Heart left ventricle (tissue), 16 donors: ENCODE measurements around the gene NUBP2. TPM values are rescaled to one million over a fixed set of nuclear protein-coding genes. Genes with fewer than 3 reads are reported as not detected.
A peak's percentile ranks its signal among the peaks of the same experiment; 100 is the strongest.

ENCODE experiments used
- ATAC-seq, 4 donors: fragments of 200-7000 bp; cut with Tn5 transposase; one replicate each; pipeline ENCODE4 v1.9.1; 2020 to 2022; ENCODE audit warnings: moderate library complexity in 4 of 4, mild to moderate bottlenecking in 3 of 4, moderate number of reproducible peaks in 1 of 4
- DNase-seq, 5 donors: peaks; one replicate each; pipeline ENCODE4 v3.0.0-alpha.2; 2020
- H3K27ac ChIP-seq, 12 donors: fragments of 200-600 bp; sonication (generic) in 4 of 12; one replicate each; pipeline versions ENCODE4 v1.5.0 to v1.8.0; 2016 to 2022; ENCODE audit warnings: mild to moderate bottlenecking in 2 of 12
- H3K27me3 ChIP-seq, 9 donors: fragments of 200-600 bp; sonication (generic) in 2 of 9; one replicate each; pipeline versions ENCODE4 v1.5.1 to v1.8.0; 2016 to 2022; ENCODE audit warnings: mild to moderate bottlenecking in 3 of 9
- H3K36me3 ChIP-seq, 9 donors: fragments of 200-600 bp; sonication (generic) in 2 of 9; one replicate each; pipeline versions ENCODE4 v1.5.0 to v1.8.0; 2018 to 2022; ENCODE audit warnings: mild to moderate bottlenecking in 2 of 9
- H3K4me1 ChIP-seq, 12 donors: fragments of 200-600 bp; sonication (generic) in 4 of 12; one replicate each; pipeline versions ENCODE4 v1.5.0 to v1.8.0; 2016 to 2022; ENCODE audit warnings: mild to moderate bottlenecking in 3 of 12
- H3K4me3 ChIP-seq, 12 donors: fragments of 200-600 bp; sonication (generic) in 4 of 12; one replicate each; pipeline versions ENCODE4 v1.5.0 to v1.8.0; 2017 to 2022; ENCODE audit warnings: mild to moderate bottlenecking in 9 of 12, moderate library complexity in 4 of 12
- H3K9me3 ChIP-seq, 12 donors: fragments of 200-600 bp; sonication (generic) in 4 of 12; one replicate each; pipeline versions ENCODE4 v1.5.0 to v1.8.0; 2016 to 2022; ENCODE audit warnings: mild to moderate bottlenecking in 1 of 12
- CTCF ChIP-seq, 12 donors: fragments of 200-600 bp; sonication (generic) in 4 of 12; IDR thresholded peaks; one replicate each; pipeline versions ENCODE4 v1.5.0 to v1.8.0; 2018 to 2022; ENCODE audit warnings: antibody characterized with exemption in 12 of 12, mild to moderate bottlenecking in 5 of 12
- POLR2A ChIP-seq, 2 donors: fragments of 450-650 bp; IDR thresholded peaks; one replicate each; pipeline ENCODE4 v1.6.1; 2017; ENCODE audit warnings: antibody characterized with exemption in 2 of 2, mild to moderate bottlenecking in 2 of 2, moderate library complexity in 2 of 2
- WGBS, 4 donors: extraction: QIAGEN DNeasy Blood & Tissue Kit in 2 of 4; methylation state at CpG; one replicate each; pipeline versions ENCODE4 v1.1.5 to v1.1.7; 2013 to 2018; 5-methylcytosine and 5-hydroxymethylcytosine counted together
- intact Hi-C, 10 donors: fragments of 100-400 bp; cut with DNase I; formaldehyde crosslinking; loops; one replicate each; pipeline versions ENCODE4 v1.11.1 to v1.14.2; 2022
- long read RNA-seq, 3 donors: library from polyadenylated mRNA; unstranded; transcript quantifications; one replicate each; pipeline ENCODE4 v2.0.0, GENCODE V29; 2020 to 2021
- polyA plus RNA-seq, 2 donors: library from polyadenylated mRNA; stranded (reverse); fragments of 200-250 nt; gene quantifications; one replicate each; pipeline ENCODE4 v1.2.3, GENCODE V29; 2013
- total RNA-seq, 9 donors: library from RNA; depleted of rRNA in 2 of 9; stranded (reverse); fragments of >200 nt in 2 of 9; fragmentation: NEBNext Ultra II Directional in 3 of 9; extraction: Animal tissue kit (Norgen Biotek cat#: 25700) in 3 of 9; gene quantifications; one replicate each; pipeline versions ENCODE4 v1.1.0 to v1.2.4, GENCODE V29; 2016 to 2023
- donor health status: ischemic (EF 13 %, LVEDD 7.1; RV severe dilation, severe dysfunction).
- donor health status: healthy with polysubstance abuse.
- donor health status: DM: no; HTN: yes; CAD: no.
- donor health status: DM: no; HTN: no; CAD: no.
- donor health status: ischemic (EF 25% LVEDD 6.9; RV normal size, moderate dysfunction).
- donor health status: ischemic (EF 25% LVEDD 5.7; RV mildly dilated, moderate dysfunction).
- donor health status: healthy.
- donor health status: DM: yes; HTN: yes; CAD: no.
- donor health status: ischemic (EF 35%, LVEDD 5.7; RV mildly dilated, moderate dysfunction).
- donor health status: nonischemic (EF 11% LVEDD 7.7; RV severe dilation, severe dysfunction).
- donor health status: DM: yes; HTN: yes; CAD: no.
- donor health status: PGD.
- donor health status: ischemic (EF 29% LVEDD 5.4; RV normal size, mild dysfunction).
- donor health status: nonischemic (EF 23%, LVEDD 6.1; RV moderate dilation, normal function).

NUBP2 gene
- total RNA-seq (10 to 100 TPM; 26.7 to 81.9 (median 30.1) TPM), polyA plus RNA-seq (10 to 100 TPM; 41.2 to 63.1 TPM)
- long read RNA-seq, donor 1, transcript NUBP2-215 (6 exons, 1,173 nt): minor isoform, 18 of 72 reads
- long read RNA-seq, donor 1, transcript NUBP2-201 (7 exons, 1,413 nt): major isoform, 37 of 72 reads
- long read RNA-seq, donor 1, partial matches to known transcripts: 11 of 72 reads
- long read RNA-seq, donor 1, other reads (novel, unspliced or antisense): 5 of 72 reads
- long read RNA-seq, donor 2, transcript NUBP2-215 (6 exons, 1,173 nt): minor isoform, 58 of 180 reads
- long read RNA-seq, donor 2, transcript NUBP2-201 (7 exons, 1,413 nt): major isoform, 99 of 180 reads
- long read RNA-seq, donor 2, partial matches to known transcripts: 8 of 180 reads
- long read RNA-seq, donor 2, other reads (novel, unspliced or antisense): 10 of 180 reads
- long read RNA-seq, donor 3, transcript NUBP2-201 (7 exons, 1,413 nt): major isoform, 40 of 60 reads
- long read RNA-seq, donor 3, transcript NUBP2-215 (6 exons, 1,173 nt): minor isoform, 11 of 60 reads
- long read RNA-seq, donor 3, partial matches to known transcripts: 5 of 60 reads
- long read RNA-seq, donor 3, other reads (novel, unspliced or antisense): 4 of 60 reads

- DNase-seq (peak; percentile 100), ATAC-seq (peak; percentile 93 to 98 (median 96))
- Histone ChIP-seq H3K4me3 (peak within 1 kb of the TSS; percentile 75 to 100 (median 95)), H3K9me3 (no peaks in the 10 kb centered on the region), H3K27ac (peak within 1 kb of the TSS; percentile 58 to 94 (median 88)), H3K27me3 (no peaks in the 10 kb centered on the region), H3K4me1 (peaks cover 2 to 56% (median 28%) of the 10 kb centered on the region in 12 donors), H3K36me3 (peaks cover 0 to 51% (median 33%) of the 10 kb centered on the region in 9 donors)
- intact Hi-C loops: loop anchor here in 2 of 10 donors (1.0 to 5.0 kb wide), 4 partner anchors 9 to 470 kb away; partner anchors contain the start of genes HAGH (in 1 of the 2), MRPS34 (in 1 of the 2) and MSRB1 (in 1 of the 2)
- TF ChIP-seq CTCF (IDR thresholded peaks at IDR 0.05): peak in 2 of 12 donors; percentile 10 to 15
- TF ChIP-seq POLR2A (IDR thresholded peaks at IDR 0.05): peak; percentile 80 to 93
- 0 to 1% (median 0%) methylated on average over 70 to 102 of the region's 102 CpGs for WGBS, 4 donors
Observed at GRCh38 chr16:1782408-1783264, at the start of gene NUBP2, which contains the start of gene SPSB3. Gene NUBP2 (plus strand): TSS chr16:1782960. CDS start chr16:1783021, 61 bp downstream. Gene SPSB3 (minus strand): TSS chr16:1782571. CDS start chr16:1781483, 1,088 bp downstream.

GRCh38 chr16:1734123-1734522, 48.6 kb upstream of the NUBP2 start:
- ATAC-seq: peak in 1 of 4 donors; percentile 22
- intact Hi-C loops: no loop called here
- Histone ChIP-seq H3K27ac (no peak overlapping the region), H3K4me3 (no peak overlapping the region), H3K4me1 (peaks cover 0 to 11% (median 0%) of the 10 kb centered on the region in 12 donors), H3K27me3 (no peaks in the 10 kb centered on the region), H3K36me3 (peaks cover 0 to 57% (median 52%) of the 10 kb centered on the region in 9 donors), H3K9me3 (no peaks in the 10 kb centered on the region)
- TF ChIP-seq CTCF (IDR thresholded peaks at IDR 0.05): no peak
- no peak for TF ChIP-seq POLR2A (IDR thresholded peaks at IDR 0.05)
- no peak for DNase-seq
- 90 to 100% (median 95%) methylated on average over 8 to 22 of the region's 22 CpGs for whole genome bisulfite sequencing, 4 donors

GRCh38 chr16:1734816-1735215, 47.9 kb upstream of the NUBP2 start:
- 95 to 99% (median 98%) methylated on average over 15 to 22 of the region's 22 CpGs for WGBS, 4 donors
- H3K27me3 ChIP-seq: no peaks in the 10 kb centered on the region
- DNase-seq (no peak), ATAC-seq (peak in 1 of 4 donors; percentile 16)
- peaks cover 0 to 50% (median 45%) of the 10 kb centered on the region in 9 donors for H3K36me3 ChIP-seq
- H3K27ac ChIP-seq: no peak overlapping the region
- TF ChIP-seq CTCF (IDR thresholded peaks at IDR 0.05) (no peak), POLR2A (IDR thresholded peaks at IDR 0.05) (no peak)
- intact Hi-C loops: no loop called here
- peaks cover 0 to 11% (median 0%) of the 10 kb centered on the region in 12 donors for H3K4me1 ChIP-seq
- H3K9me3 ChIP-seq: no peaks in the 10 kb centered on the region
- H3K4me3 ChIP-seq: no peak overlapping the region
